WTC11 (cell line): ENCODE results near the gene STAG1.

Source experiments
- CTCF ChIP-seq: fragments of 200-600 bp; IDR thresholded peaks from 2 replicates; pipeline ENCODE4 v1.8.0; 2022; ENCODE audit warnings: antibody characterized with exemption
- GABPB1 ChIP-seq: sonication (generic); formaldehyde crosslinking; IDR thresholded peaks from 2 replicates; pipeline ENCODE4 v1.8.1; 2023; ENCODE audit warnings: mild to moderate bottlenecking, missing genetic modification reagents
- HMGXB4 ChIP-seq: sonication (generic); formaldehyde crosslinking; IDR thresholded peaks from 2 replicates; pipeline ENCODE4 v1.8.1; 2023; ENCODE audit warnings: mild to moderate bottlenecking, moderate library complexity, missing genetic modification reagents
- MAX ChIP-seq: sonication (generic); formaldehyde crosslinking; IDR thresholded peaks from 2 replicates; pipeline ENCODE4 v1.8.0; 2022; ENCODE audit warnings: mild to moderate bottlenecking, missing genetic modification reagents
- MYBL2 ChIP-seq: sonication (generic); formaldehyde crosslinking; IDR thresholded peaks from 2 replicates; pipeline ENCODE4 v1.8.1; 2023; ENCODE audit warnings: mild to moderate bottlenecking, moderate library complexity, missing genetic modification reagents
- NFE2L1 ChIP-seq: sonication (generic); formaldehyde crosslinking; IDR thresholded peaks from 2 replicates; pipeline ENCODE4 v1.8.1; 2023; ENCODE audit warnings: missing genetic modification reagents
- NR3C1 ChIP-seq: sonication (generic); formaldehyde crosslinking; conservative IDR thresholded peaks from 2 replicates; pipeline ENCODE4 v1.8.1; 2023; ENCODE audit warnings: low read depth, mild to moderate bottlenecking, missing genetic modification reagents
- RELA ChIP-seq: sonication (generic); formaldehyde crosslinking; IDR thresholded peaks from 2 replicates; pipeline ENCODE4 v1.8.1; 2022; ENCODE audit warnings: missing genetic modification reagents, mild to moderate bottlenecking, borderline replicate concordance
- TP53 ChIP-seq: sonication (generic); formaldehyde crosslinking; IDR thresholded peaks from 2 replicates; pipeline ENCODE4 v1.8.1; 2023; ENCODE audit warnings: mild to moderate bottlenecking, missing genetic modification reagents
- ZNF416 ChIP-seq: fragments of 250-450 bp; sonication (Bioruptor Pico); IDR thresholded peaks from 2 replicates; pipeline ENCODE4 v1.9.0; 2021; ENCODE audit warnings: mild to moderate bottlenecking, inconsistent platforms
- TF ChIP-seq, protein P1 (sequence below): sonication (generic); formaldehyde crosslinking; IDR thresholded peaks from 2 replicates; pipeline ENCODE4 v1.8.1; 2023; ENCODE audit warnings: mild to moderate bottlenecking, missing genetic modification reagents
- TF ChIP-seq, protein P2 (sequence below): sonication (generic); formaldehyde crosslinking; IDR thresholded peaks from 2 replicates; pipeline ENCODE4 v1.8.0; 2022; ENCODE audit warnings: mild to moderate bottlenecking, missing genetic modification reagents

DNA sequence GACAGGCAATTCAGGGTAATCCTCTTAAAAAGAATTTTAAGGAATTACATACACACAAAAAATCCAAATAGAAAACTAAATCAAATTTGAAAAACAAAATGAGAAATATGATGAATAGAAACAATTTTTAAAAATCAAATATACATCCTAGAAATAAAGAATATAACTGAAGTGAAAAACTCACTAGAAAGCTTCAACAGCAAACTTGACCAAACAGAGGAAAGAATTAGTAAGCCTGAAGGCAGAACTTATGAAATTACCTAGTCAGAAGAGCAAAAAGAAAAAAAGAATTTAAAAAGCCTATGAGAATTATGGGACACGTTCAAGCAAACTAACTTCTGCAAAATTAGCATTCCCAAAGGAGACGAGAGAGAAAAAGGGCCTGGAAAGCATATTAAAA lies 296.0 kb downstream of the STAG1 start:
- no peak for TF ChIP-seq MYBL2 (CRISPR knock-in tag)
- TF ChIP-seq RELA (CRISPR knock-in tag) = no peak
- TF ChIP-seq, protein P1, sequence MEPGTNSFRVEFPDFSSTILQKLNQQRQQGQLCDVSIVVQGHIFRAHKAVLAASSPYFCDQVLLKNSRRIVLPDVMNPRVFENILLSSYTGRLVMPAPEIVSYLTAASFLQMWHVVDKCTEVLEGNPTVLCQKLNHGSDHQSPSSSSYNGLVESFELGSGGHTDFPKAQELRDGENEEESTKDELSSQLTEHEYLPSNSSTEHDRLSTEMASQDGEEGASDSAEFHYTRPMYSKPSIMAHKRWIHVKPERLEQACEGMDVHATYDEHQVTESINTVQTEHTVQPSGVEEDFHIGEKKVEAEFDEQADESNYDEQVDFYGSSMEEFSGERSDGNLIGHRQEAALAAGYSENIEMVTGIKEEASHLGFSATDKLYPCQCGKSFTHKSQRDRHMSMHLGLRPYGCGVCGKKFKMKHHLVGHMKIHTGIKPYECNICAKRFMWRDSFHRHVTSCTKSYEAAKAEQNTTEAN (CRISPR knock-in tag) = no peak
- TF ChIP-seq CTCF = no peak
- no peak for TF ChIP-seq HMGXB4 (CRISPR knock-in tag)
- TF ChIP-seq GABPB1 (CRISPR knock-in tag) = no peak
- no peak for TF ChIP-seq NFE2L1
- TF ChIP-seq TP53 (CRISPR knock-in tag) = no peak
- TF ChIP-seq, protein P2, sequence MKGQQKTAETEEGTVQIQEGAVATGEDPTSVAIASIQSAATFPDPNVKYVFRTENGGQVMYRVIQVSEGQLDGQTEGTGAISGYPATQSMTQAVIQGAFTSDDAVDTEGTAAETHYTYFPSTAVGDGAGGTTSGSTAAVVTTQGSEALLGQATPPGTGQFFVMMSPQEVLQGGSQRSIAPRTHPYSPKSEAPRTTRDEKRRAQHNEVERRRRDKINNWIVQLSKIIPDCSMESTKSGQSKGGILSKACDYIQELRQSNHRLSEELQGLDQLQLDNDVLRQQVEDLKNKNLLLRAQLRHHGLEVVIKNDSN (CRISPR knock-in tag) = no peak
- no peak for TF ChIP-seq MAX (CRISPR knock-in tag)
- no peak for TF ChIP-seq ZNF416
- no peak for TF ChIP-seq NR3C1 (CRISPR knock-in tag)
